GM21390 (cell line): Measurements from ENCODE around the gene LILRB3.
"Not testable (repeated sequence)": the region's sequence is repeated elsewhere in the genome, so short reads cannot be mapped to it uniquely, and the experiment has no call there.

ENCODE experiments used
- ATAC-seq: cut with Tn5 transposase; IDR thresholded peaks from one replicate; pipeline ENCODE4 v1.9.1; 2021; ENCODE audit not compliant: unreplicated experiment

The LILRB3 gene

DNA sequence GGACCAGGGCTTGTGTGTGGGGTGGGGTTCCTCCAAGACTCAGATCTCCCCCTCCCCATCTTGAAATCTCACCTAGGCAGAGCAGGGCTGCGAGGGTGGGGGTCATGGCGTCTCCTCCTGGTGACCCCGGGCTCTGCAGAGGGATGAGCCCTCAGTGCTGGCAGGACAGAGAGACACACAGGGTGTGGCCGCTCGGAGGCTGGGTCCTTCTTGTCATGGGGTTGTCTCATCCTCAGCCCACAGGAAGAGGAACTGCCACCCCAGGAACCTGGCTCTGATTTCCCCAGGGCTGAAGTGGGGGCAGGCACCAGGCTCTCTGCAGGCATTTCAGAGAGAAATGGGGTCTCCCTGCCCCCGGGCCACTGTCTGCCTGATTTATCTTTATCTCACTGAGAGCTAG lies 19.8 kb upstream of the LILRB3 start, which contains the start of gene LILRA6:
LILRA6 (minus strand) TSS at position 145 of the 400 bp plus-strand sequence.
- not testable (repeated sequence) for ATAC-seq

DNA sequence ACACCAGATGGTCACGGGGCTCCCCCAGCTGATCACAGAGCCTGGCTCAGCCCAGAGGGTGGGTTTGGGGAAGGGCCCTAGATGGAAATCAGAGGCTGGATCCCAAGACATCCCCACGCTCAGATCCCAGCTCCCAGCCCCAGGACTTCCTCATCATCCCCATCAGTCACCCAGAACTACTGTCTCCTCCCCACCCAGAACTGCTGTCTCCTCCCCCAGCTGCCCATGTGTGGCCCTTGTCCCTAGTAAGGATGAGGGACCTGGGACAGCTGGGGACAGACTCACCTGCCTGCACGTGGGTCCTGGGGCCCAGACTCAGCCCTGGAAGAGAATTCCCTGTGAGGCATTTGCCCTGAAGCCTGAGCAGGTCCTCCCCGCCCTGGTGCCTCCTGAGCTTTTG lies 19.4 kb upstream of the LILRB3 start:
- not testable (repeated sequence) for ATAC-seq

DNA sequence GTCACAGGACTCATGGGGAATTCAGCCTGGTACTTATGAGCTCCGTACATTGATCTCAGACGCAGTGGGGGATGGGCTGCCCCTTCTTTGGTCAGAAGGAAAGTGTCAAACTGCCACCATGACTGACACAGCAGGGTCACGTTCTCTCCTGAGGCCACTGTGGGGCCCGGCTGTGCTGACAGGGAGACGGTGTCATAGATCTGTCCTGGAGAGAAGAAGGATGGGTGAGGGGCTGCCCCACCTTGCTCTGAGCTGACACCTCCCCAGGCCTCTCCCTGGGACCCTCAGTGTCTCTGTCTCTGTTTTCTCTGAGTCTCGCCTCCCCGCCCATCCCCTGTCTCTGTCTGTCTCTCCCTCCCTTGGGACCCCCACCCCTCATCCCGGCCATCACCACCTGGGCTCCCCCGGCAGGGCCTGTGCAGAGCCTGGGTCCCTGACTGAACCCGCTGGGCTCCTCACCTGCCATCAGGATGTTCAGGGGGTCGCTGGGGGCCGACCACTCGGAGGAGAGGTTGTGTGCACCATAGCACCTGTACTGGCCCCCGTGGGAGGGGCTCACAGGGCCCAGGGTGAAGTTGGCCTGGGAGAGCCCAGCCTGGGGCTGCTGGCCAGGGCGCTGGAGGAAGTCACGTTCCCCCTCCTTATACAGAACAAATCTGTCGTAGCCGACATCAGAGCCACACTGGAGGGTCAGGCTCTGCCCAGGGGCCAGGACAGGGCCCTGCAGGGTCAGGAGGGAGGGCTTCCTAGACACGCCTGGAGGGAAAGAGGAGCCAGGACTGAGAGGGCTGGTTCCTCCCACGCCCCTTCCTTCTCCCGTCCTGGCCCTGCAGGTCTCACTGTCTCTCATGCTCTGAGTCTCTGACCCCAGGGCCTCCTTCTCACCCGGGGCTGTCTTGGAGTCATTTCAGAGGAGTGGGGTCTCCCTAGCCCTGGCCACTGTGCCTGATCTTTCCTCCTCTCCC lies 17.8 kb upstream of the LILRB3 start:
- not testable (repeated sequence) for ATAC-seq

DNA sequence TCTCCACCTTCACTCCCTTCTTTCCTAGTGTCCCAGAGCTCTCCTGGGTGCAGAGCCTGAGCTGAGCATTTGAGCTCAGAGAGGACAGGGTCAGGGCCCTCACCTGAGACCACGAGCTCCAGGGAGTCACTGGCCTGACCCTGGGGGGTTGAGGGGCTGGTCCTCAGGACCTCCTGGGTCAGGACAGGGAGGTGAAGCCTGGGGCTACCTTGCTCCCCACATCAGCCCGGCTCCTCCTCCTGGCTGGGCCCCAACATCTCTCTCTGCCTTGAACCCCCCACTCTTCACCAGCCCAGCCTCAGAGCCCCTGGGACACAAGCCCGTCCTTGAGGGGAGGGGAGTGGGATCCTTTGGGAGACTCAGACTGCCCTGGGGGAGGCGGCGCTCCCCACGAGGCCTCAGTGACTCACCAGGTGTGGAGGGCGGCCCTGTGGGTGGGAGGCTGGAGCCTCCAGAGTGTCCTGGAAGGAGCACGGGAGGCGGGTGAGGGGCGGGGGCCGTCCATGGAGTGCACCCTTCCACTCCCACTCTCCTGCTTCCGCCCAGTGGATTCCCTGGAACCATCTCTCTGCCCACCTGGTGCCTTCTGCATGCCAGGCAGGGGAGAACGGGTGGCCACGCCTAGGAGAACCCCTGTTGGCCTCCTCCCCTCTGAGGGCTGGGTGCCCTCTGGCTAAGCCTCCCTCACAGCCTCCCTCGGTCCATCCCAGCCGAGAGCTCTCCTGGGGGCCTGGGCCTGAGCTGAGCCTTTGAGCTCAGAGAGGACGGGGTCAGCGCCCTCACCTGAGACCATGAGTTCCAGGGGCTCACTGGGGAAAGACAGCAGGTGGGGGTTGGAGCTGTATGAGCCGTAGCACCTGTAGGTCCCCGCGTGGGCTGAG lies 16.9 kb upstream of the LILRB3 start:
- not testable (repeated sequence) for ATAC-seq

DNA sequence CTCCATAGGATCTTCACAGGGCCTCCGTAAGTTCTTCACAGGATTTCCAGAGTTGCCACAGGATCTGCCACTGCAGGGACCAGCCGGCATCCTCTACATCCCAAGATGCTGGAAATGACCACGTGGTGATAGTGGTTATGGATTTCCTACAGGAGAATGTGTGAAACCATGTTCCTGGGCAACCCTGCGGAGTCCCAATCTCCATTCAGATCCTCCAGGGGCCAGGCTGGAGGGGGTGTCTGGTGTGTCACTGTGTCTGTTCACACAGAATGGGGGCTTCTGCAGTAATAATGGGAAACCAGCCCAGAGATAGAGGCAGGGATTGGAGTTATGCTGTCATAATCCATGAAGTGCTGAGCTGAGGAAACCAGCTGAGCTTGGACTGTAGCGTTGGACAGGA lies 11.1 kb upstream of the LILRB3 start:
- ATAC-seq: no peak

DNA sequence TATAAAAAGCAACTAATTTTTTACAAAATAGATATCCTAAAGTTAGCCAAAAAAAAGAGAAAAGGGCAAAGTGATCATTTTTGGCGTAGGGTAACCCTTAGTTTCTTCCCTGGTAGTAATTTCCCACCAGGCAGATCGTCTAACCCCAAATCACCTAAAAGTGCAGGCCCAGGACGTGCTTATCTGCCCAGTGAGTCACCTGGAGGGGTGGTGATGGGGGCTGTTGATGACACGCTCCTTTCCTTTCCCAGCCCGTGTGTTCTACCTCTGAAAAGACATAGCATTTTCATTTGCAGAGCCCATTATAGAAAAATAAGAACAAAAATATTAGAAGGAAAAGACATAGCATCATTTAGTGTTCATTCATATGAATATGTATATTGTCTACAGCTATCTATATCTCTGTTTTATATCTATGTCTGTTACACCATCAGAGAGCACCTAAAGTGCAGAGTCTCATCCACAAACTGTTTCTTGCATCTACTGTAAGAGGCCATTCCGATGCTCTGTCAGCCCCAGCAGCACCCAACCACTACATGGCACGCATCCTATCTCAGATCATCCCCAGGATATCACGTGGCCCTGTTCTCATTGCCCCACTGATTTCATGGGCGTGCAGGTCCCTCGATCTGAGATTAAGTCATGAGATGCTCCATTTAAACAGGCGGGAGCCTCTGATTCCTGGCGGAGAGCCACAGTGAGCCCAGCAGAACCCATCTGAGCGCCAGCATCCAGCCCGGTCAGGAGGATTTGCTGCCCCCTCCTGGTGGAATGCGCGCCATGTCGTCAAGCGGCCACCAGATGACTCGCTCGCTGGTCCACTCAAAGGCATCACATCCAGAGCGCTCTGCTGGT lies 8.5 kb upstream of the LILRB3 start:
- no peak for ATAC-seq

DNA sequence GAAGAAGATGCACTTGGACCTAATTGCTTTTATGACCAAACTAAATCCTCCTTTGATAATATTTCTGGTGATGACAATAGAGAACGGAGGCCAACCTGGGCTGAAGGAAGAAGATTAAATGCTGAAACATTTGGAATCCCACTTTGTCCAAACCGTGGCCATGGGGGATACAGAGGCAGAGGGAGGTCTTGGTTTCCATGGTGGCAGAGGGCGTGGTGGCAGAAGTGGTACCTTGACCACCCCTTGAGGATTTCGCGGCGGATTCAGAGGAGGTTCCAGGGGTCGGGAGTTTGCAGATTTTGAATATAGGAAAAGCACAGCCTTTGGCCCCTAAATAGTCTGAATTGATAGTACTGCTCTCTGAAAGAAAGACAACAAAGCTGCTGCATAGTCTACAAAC lies 7.2 kb upstream of the LILRB3 start:
- no peak for ATAC-seq

DNA sequence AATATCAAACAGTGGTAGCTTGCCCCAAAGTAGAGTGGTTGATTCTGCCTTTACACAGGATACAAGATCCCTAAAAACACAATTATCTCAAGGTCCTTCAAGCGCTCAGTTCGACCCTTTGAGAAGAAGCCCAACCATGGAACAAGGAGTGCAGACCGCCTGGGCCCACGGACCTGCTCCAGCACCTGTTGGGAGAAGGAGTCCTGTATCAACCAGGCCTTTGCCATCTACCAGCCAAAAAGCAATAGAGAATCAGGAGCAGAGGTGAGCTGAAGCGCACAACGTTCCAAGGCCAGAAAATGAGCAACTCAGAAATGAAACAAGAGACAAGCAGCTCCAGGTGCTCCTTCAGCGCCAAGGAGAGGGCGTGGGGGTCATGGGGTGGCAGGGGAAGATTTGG lies 6.3 kb upstream of the LILRB3 start:
- no peak for ATAC-seq

DNA sequence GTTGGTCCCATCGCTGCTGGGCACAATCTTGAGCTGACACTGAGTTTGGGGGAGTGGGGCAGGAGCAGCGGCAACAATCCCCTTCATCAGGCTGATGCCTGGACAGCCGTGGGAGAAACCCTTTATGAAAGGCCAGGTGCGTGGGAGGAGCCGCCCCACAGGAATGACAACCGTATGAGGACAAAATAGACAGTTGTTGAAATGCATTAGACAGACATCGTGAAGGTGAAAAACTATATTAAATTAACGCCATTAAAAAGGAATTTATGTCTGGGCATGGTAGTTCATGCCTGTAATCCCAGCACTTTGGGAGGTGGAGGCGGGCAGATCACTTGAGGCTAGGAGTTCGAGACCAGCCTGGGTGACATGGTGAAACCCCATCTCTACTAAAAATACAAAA lies 1.8 kb upstream of the LILRB3 start:
- ATAC-seq: not testable (repeated sequence)

DNA sequence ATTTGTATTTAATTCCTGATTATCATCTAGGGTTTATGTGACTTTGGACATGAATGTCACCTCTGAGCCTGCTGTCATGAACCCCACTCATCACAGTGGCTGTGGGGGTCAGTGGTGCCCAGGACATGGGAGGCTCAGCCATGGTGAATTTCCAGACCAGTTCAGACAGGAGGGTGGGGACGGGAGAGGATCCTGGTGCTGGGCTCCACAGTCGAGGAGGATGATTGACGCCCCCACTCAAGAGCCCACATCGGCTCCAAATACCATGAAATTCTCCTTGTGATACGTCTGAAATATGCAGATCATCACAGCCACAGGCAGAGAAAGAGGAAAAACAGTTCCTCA lies 1.1 kb upstream of the LILRB3 start:
- ATAC-seq: not testable (repeated sequence)

DNA sequence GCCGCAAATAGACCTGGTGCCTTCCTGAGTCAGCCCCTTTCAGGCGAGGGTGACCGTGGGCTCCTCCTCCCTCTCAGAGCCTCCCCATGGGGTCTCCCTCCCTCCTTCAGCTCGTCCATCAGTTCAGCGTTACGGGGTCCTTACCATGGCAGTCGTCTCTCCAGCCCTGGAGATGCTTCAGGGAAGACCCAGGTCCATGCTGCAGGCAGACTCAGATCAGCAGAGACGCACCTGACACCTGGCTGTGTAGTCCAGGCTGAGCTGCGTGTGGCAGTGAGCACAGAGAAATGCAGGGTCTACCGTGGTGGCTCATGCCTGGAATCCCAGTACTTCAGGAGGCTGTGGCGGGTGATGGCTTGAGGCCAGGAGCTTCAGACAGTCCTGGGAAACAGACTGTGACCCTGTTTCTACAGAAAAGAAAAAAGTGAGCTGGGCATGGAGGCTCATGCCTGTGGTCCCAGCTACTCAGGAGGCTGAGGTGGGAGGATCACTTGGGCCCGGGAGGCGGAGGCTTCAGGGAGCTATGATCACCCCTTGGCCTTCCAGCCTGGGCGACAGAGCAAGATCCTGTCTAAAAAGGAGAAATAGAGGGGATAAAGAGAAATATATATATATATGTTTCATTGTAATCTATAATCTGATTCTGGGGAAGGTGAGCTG lies 600 bp upstream of the LILRB3 start:
- ATAC-seq: not testable (repeated sequence)

DNA sequence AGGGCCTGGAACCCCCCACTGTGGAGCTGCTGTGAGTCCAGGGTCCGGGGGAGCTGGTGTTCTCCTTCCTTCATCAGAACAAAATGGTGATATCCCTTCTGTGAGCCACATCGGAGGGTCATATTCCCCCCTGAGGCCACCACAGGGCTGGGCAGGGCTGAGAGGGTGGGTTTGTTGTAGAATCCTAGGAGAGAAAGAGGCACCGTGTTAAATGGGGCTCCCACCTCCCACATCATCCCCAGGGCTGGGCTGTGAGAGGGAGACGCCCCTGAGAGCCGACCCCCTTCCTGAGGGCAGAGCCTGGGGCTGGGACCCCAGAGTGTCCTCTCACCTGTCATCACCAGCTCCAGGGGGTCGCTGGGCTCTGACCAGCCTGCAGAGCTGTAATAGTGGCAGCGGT lies 860 bp downstream of the LILRB3 start:
- ATAC-seq: not testable (repeated sequence)

DNA sequence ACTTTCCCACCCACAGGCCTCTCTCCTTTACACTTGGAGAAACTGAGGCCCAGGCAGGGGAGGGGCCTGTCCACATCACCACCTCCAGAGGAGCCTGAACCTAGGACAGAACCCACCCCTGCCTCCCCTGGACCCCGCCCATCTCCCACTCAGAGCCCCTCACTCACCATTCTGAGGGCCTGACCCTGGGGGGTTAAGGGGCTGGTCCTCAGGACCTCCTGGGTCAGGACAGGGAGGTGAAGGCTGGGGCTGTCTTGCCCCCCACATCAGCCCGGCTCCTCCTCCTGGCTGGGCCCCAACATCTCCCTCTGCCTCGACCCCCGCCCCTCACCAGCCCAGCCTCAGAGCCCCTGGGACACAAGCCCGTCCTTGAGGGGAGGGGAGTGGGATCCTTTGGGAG lies 3.1 kb downstream of the LILRB3 start:
- ATAC-seq: not testable (repeated sequence)

DNA sequence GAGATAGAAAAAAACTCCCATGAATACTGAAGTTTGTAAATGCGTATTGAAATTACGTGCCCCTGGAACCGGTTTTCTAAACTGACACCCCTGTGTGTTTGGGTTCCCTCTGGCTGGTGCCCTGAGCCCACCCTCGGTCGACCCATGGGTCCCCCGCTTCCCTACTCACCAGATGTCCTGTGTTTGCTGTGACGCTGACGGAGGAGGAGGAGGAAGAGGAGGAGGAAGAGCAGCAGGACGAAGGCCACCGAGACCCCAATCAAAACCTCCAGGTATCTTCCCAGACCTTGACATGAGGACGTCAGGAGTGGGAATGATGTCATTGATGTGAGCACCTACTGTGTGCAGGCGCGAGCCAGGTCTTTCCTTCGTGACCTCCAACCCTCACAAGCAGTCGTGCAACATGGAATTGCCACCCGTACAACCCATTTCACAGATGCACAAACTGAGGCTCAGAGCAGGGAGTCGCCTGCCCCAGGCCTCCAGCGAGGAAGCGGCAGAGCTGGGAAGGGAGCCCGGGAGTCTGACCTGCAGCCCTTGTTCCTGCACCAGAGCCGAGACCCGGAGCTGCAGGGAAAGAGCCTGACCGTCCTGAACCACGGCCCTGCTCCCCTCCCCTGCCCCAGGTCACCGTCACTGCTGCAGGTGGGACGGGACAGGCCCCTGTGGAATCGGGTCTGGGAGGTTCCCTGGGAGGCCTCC lies 3.7 kb downstream of the LILRB3 start:
- ATAC-seq: no peak

DNA sequence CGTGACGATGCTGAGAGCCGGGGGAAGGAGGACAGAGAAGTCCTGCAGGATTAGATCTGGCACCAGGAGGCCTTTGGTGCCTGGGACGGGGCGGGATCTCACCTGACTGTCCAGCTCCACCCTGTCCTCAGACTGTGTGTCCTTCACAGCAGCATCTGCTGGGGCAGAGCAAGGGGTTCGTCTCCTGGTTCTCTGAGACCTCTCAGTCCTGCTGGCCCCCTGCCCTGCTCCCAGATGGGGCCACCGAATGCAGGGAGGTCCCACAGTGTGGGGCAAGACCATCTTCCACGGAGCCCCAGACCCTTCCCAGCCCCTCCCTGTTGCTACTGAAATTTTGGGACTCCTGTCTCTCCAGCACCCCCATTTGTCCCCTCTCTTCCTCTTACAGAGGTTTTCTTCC lies 4.5 kb downstream of the LILRB3 start:
- ATAC-seq: no peak

DNA sequence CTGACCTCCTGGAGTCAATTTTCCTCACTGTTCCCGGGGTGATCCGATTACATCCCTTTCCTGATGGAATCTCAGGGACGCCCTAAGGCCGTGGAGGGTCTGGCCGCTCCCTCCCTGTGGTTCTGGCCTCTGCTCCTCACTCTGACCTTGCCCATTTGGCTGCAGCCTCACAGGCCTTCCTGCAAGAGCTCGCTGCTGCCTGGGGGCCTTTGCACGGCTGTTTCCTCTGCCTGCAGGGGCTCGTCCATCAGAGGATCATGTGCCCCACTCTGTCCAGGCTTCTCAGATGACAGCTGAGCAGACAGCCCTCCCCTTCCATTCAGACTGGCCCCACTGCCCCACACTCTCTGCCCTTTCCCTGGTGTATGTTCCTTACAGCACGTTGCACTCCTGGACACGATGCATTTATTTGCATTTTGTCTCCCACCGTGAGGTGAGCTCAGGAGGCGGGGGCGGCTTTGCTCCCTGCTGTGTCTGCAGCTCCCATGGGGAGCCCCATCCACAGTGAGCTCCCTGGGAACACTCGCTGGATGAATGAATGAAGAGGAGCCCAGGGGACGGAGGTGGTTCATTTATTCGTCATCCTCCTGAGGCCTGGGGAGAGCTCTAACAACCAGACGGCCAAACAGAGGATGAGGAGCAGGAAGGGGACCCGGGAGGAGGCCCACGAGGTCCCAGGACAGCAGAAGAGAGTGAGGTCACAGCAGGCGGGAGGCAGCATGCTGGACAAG lies 5.1 kb downstream of the LILRB3 start:
- not testable (repeated sequence) for ATAC-seq

DNA sequence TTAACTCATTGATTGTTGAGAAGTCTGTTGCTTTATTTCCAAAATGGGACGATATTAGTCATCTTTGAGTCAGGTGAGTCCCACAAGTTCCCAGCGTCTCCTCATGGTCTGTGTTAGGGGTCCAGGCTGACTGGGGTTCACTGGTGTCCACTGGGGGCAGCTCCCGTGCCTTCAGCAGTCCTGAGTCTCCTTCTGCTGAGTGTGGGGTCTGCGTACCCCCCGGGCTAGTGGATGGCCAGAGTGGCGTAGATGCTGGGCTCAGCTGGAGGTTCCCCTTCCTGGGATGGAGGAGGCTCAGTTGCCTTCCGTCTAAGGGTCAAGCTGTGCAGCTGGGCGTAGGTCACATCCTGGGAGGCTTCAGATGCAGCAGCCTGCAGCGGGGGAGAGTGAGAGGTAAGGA lies 5.9 kb downstream of the LILRB3 start:
- ATAC-seq: no peak

DNA sequence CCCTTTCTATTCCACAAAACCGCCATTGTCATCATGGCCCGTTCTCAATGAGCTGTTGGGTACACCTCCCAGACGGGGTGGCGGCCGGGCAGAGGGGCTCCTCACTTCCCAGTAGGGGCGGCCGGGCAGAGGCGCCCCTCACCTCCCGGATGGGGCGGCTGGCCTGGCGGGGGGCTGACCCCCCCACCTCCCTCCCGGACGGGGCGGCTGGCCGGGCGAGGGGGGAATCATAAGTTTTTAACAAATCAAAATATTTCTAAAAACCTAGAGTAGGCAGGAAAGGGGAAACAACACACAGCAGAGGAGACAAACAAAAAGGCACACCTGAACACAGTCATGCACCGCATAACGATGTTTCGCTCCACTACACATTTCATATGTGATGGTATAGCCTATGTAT lies 8.1 kb downstream of the LILRB3 start:
- ATAC-seq: not testable (repeated sequence)

DNA sequence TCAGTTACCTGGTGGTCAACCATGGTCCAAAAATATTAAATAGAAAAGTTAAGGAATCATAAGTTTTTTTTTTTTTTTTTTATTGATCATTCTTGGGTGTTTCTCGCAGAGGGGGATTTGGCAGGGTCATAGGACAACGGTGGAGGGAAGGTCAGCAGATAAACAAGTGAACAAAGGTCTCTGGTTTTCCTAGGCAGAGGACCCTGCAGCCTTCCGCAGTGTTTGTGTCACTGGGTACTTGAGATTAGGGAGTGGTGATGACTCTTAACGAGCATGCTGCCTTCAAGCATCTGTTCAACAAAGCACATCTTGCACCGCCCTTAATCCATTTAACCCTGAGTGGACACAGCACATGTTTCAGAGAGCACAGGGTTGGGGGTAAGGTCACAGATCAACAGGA lies 8.6 kb downstream of the LILRB3 start:
- ATAC-seq: not testable (repeated sequence)
